Measurements from ENCODE around the gene KCNQ5.

The KCNQ5 gene

GRCh38 chr6:72948153-72948552, 326.3 kb downstream of the KCNQ5 start:
- H3K36me3 ChIP-seq (ENCODE audit: control insufficient read depth, low read depth, low read length): no peaks in the 10 kb centered on the region
- H3K4me3 ChIP-seq (ENCODE audit: low read length): no peak overlapping the region
- no peaks in the 10 kb centered on the region for H3K4me1 ChIP-seq (ENCODE audit: control insufficient read depth, low read depth, low read length)
- H3K27me3 ChIP-seq (ENCODE audit: control insufficient read depth, insufficient read depth, low read length): no peaks in the 10 kb centered on the region
- no peak overlapping the region for H3K27ac ChIP-seq (ENCODE audit: low read length)
- H3K9me3 ChIP-seq (ENCODE audit: control insufficient read depth, low read depth, low read length): no peaks in the 10 kb centered on the region
- no peak overlapping the region for H3K9ac ChIP-seq (ENCODE audit: low read length)

GRCh38 chr6:72950114-72950860, 328.4 kb downstream of the KCNQ5 start:
- Histone ChIP-seq H3K4me3 (ENCODE audit: low read length) (no peak overlapping the region), H3K9me3 (ENCODE audit: control insufficient read depth, low read depth, low read length) (no peaks in the 10 kb centered on the region), H3K4me1 (ENCODE audit: control insufficient read depth, low read depth, low read length) (no peaks in the 10 kb centered on the region), H3K27me3 (ENCODE audit: control insufficient read depth, insufficient read depth, low read length) (no peaks in the 10 kb centered on the region), H3K27ac (ENCODE audit: low read length) (no peak overlapping the region), H3K9ac (ENCODE audit: low read length) (no peak overlapping the region), H3K36me3 (ENCODE audit: control insufficient read depth, low read depth, low read length) (no peaks in the 10 kb centered on the region)

- Histone ChIP-seq H3K9ac (ENCODE audit: low read length) (no peak overlapping the region), H3K9me3 (ENCODE audit: control insufficient read depth, low read depth, low read length) (no peaks in the 10 kb centered on the region), H3K4me3 (ENCODE audit: low read length) (no peak overlapping the region), H3K4me1 (ENCODE audit: control insufficient read depth, low read depth, low read length) (peaks cover 5% of the 10 kb centered on the region), H3K36me3 (ENCODE audit: control insufficient read depth, low read depth, low read length) (no peaks in the 10 kb centered on the region), H3K27me3 (ENCODE audit: control insufficient read depth, insufficient read depth, low read length) (no peaks in the 10 kb centered on the region), H3K27ac (ENCODE audit: low read length) (no peak overlapping the region)
Observed at GRCh38 chr6:72952808-72953630, 331.2 kb downstream of the KCNQ5 start.

- Histone ChIP-seq H3K4me1 (ENCODE audit: control insufficient read depth, low read depth, low read length) (peaks cover 5% of the 10 kb centered on the region), H3K27me3 (ENCODE audit: control insufficient read depth, insufficient read depth, low read length) (no peaks in the 10 kb centered on the region), H3K27ac (ENCODE audit: low read length) (no peak overlapping the region), H3K9me3 (ENCODE audit: control insufficient read depth, low read depth, low read length) (no peaks in the 10 kb centered on the region), H3K4me3 (ENCODE audit: low read length) (no peak overlapping the region), H3K9ac (ENCODE audit: low read length) (no peak overlapping the region), H3K36me3 (ENCODE audit: control insufficient read depth, low read depth, low read length) (no peaks in the 10 kb centered on the region)
Observed at GRCh38 chr6:72953971-72954381, 332.1 kb downstream of the KCNQ5 start.

GRCh38 chr6:72954716-72955115, 332.9 kb downstream of the KCNQ5 start:
- Histone ChIP-seq H3K9ac (ENCODE audit: low read length) (no peak overlapping the region), H3K4me1 (ENCODE audit: control insufficient read depth, low read depth, low read length) (peaks cover 5% of the 10 kb centered on the region), H3K36me3 (ENCODE audit: control insufficient read depth, low read depth, low read length) (no peaks in the 10 kb centered on the region), H3K9me3 (ENCODE audit: control insufficient read depth, low read depth, low read length) (no peaks in the 10 kb centered on the region), H3K27me3 (ENCODE audit: control insufficient read depth, insufficient read depth, low read length) (no peaks in the 10 kb centered on the region), H3K4me3 (ENCODE audit: low read length) (no peak overlapping the region), H3K27ac (ENCODE audit: low read length) (no peak overlapping the region)

GRCh38 chr6:72955666-72956065, 333.8 kb downstream of the KCNQ5 start:
- H3K4me3 ChIP-seq (ENCODE audit: low read length): no peak overlapping the region
- no peaks in the 10 kb centered on the region for H3K36me3 ChIP-seq (ENCODE audit: control insufficient read depth, low read depth, low read length)
- H3K9me3 ChIP-seq (ENCODE audit: control insufficient read depth, low read depth, low read length): no peaks in the 10 kb centered on the region
- H3K27ac ChIP-seq (ENCODE audit: low read length): no peak overlapping the region
- H3K9ac ChIP-seq (ENCODE audit: low read length): no peak overlapping the region
- no peaks in the 10 kb centered on the region for H3K27me3 ChIP-seq (ENCODE audit: control insufficient read depth, insufficient read depth, low read length)
- peaks cover 5% of the 10 kb centered on the region for H3K4me1 ChIP-seq (ENCODE audit: control insufficient read depth, low read depth, low read length)

- Histone ChIP-seq H3K27ac (ENCODE audit: low read length) (no peak overlapping the region), H3K36me3 (ENCODE audit: control insufficient read depth, low read depth, low read length) (no peaks in the 10 kb centered on the region), H3K9me3 (ENCODE audit: control insufficient read depth, low read depth, low read length) (no peaks in the 10 kb centered on the region), H3K4me1 (ENCODE audit: control insufficient read depth, low read depth, low read length) (peaks cover 5% of the 10 kb centered on the region), H3K4me3 (ENCODE audit: low read length) (no peak overlapping the region), H3K9ac (ENCODE audit: low read length) (no peak overlapping the region), H3K27me3 (ENCODE audit: control insufficient read depth, insufficient read depth, low read length) (no peaks in the 10 kb centered on the region)
Observed at GRCh38 chr6:72956272-72956671, 334.4 kb downstream of the KCNQ5 start.

- Histone ChIP-seq H3K27me3 (ENCODE audit: control insufficient read depth, insufficient read depth, low read length) (no peaks in the 10 kb centered on the region), H3K4me1 (ENCODE audit: control insufficient read depth, low read depth, low read length) (peaks cover 5% of the 10 kb centered on the region), H3K36me3 (ENCODE audit: control insufficient read depth, low read depth, low read length) (no peaks in the 10 kb centered on the region), H3K4me3 (ENCODE audit: low read length) (no peak overlapping the region), H3K9me3 (ENCODE audit: control insufficient read depth, low read depth, low read length) (no peaks in the 10 kb centered on the region), H3K9ac (ENCODE audit: low read length) (no peak overlapping the region), H3K27ac (ENCODE audit: low read length) (no peak overlapping the region)
Observed at GRCh38 chr6:72959821-72960220, 338.0 kb downstream of the KCNQ5 start.

- no peaks in the 10 kb centered on the region for H3K9me3 ChIP-seq (ENCODE audit: control insufficient read depth, low read depth, low read length)
- no peaks in the 10 kb centered on the region for H3K27me3 ChIP-seq (ENCODE audit: control insufficient read depth, insufficient read depth, low read length)
- H3K9ac ChIP-seq (ENCODE audit: low read length): no peak overlapping the region
- H3K27ac ChIP-seq (ENCODE audit: low read length): no peak overlapping the region
- H3K4me3 ChIP-seq (ENCODE audit: low read length): no peak overlapping the region
- no peaks in the 10 kb centered on the region for H3K36me3 ChIP-seq (ENCODE audit: control insufficient read depth, low read depth, low read length)
- no peaks in the 10 kb centered on the region for H3K4me1 ChIP-seq (ENCODE audit: control insufficient read depth, low read depth, low read length)
Observed at GRCh38 chr6:72963946-72964345, 342.1 kb downstream of the KCNQ5 start.

GRCh38 chr6:72966628-72967280, 344.9 kb downstream of the KCNQ5 start:
- Histone ChIP-seq H3K9me3 (ENCODE audit: control insufficient read depth, low read depth, low read length) (no peaks in the 10 kb centered on the region), H3K27ac (ENCODE audit: low read length) (no peak overlapping the region), H3K36me3 (ENCODE audit: control insufficient read depth, low read depth, low read length) (no peaks in the 10 kb centered on the region), H3K4me3 (ENCODE audit: low read length) (no peak overlapping the region), H3K4me1 (ENCODE audit: control insufficient read depth, low read depth, low read length) (no peaks in the 10 kb centered on the region), H3K27me3 (ENCODE audit: control insufficient read depth, insufficient read depth, low read length) (no peaks in the 10 kb centered on the region), H3K9ac (ENCODE audit: low read length) (no peak overlapping the region)

- Histone ChIP-seq H3K36me3 (ENCODE audit: control insufficient read depth, low read depth, low read length) (no peaks in the 10 kb centered on the region), H3K27ac (ENCODE audit: low read length) (no peak overlapping the region), H3K9ac (ENCODE audit: low read length) (no peak overlapping the region), H3K4me1 (ENCODE audit: control insufficient read depth, low read depth, low read length) (no peaks in the 10 kb centered on the region), H3K27me3 (ENCODE audit: control insufficient read depth, insufficient read depth, low read length) (no peaks in the 10 kb centered on the region), H3K9me3 (ENCODE audit: control insufficient read depth, low read depth, low read length) (no peaks in the 10 kb centered on the region), H3K4me3 (ENCODE audit: low read length) (no peak overlapping the region)
Observed at GRCh38 chr6:72967329-72967728, 345.5 kb downstream of the KCNQ5 start.

All from iPS-18a (cell line).